ENCODE data around the gene SERPINA1.
A peak's percentile ranks its signal among the peaks of the same experiment; 100 is the strongest.
"Not testable (repeated sequence)": the region's sequence is repeated elsewhere in the genome, so short reads cannot be mapped to it uniquely, and the experiment has no call there.

SERPINA1 gene

GRCh38 chr14:94388384-94389103 is at the start of gene SERPINA1:
TSS of gene SERPINA1 (minus strand) at chr14:94388602. CDS start at chr14:94383237, 5,365 bp downstream.
- DNase-seq (ENCODE audit: low spot score) (peak; percentile 77), FAIRE-seq (peak; percentile 53)

DNA sequence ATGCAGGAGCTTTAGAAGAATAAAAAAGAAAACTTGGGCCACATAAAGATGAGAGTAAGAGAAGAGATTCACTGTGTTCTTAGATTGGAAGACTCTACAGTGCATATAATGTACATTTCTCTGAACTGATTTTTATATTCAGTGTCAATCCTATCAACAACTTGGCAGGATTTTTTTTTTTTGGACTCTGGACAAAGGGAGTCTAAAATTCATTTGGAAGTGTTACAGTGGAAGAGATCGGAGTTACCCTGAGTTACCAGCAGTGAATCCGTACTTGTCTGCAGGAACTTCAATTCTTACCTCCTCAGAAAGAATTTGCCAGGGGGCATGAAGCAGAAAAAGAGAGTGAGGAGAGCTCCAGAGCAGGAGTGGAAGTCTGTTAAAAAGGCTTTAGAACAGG is 40.2 kb upstream of the SERPINA1 start:
- FAIRE-seq, result no peak
- no peak for DNase-seq (ENCODE audit: low spot score)

- no peak for FAIRE-seq
- no peak for DNase-seq (ENCODE audit: low spot score)
Observed at GRCh38 chr14:94427016-94427613, 38.7 kb upstream of the SERPINA1 start.

DNA sequence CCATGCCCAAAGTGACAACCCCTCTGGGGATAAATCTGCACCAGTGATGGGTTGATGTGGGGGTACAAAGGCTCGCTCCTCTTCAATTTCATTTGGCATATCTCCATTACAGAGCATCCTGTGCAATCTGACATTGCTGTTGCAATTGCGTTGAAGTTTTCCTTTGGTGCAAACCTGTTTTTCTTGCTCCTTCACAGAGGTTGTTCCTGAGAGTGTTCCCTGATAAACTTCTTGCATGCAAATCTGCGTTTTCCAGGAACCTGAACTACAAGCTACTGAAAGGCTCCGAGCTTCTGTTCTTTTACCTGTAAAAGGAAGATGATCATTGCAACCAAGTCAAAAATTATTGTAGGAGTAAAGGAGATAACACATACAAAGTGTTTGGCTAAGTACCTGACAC is 38.1 kb upstream of the SERPINA1 start:
- DNase-seq (ENCODE audit: low spot score), result no peak
- FAIRE-seq, result no peak

GRCh38 chr14:94424371-94424770 is 36.0 kb upstream of the SERPINA1 start:
- no peak for FAIRE-seq

GRCh38 chr14:94423453-94424056 is 35.2 kb upstream of the SERPINA1 start:
- DNase-seq (ENCODE audit: low spot score), result peak; percentile 6
- FAIRE-seq, result no peak

More at GRCh38 chr14:94424371-94424770, 36.0 kb upstream of the SERPINA1 start:
- no peak for DNase-seq (ENCODE audit: low spot score)

DNA sequence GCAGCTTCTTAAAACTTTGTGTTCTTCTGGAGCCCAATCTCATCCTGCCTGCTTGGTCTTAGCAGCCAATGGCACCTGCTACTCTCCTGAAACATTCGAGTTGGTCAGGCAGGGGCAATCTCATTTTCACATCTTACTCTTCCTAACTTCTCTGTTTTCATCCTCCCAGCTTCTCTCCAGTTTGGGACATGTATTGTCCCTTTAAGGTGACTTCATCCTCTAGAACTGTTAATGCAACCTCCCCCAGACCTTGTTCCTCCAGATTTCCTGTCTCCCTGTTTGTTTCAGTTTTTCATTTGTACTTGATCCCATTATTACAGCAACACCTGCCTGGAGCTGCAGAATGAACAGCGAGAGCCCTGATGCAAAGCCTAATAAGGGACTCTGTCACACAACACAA is 32.9 kb upstream of the SERPINA1 start:
- no peak for FAIRE-seq
- DNase-seq (ENCODE audit: low spot score), result no peak

- not testable (repeated sequence) for DNase-seq (ENCODE audit: low spot score); FAIRE-seq
Observed at GRCh38 chr14:94417497-94418205, 29.2 kb upstream of the SERPINA1 start.

- DNase-seq (ENCODE audit: low spot score) (no peak), FAIRE-seq (no peak)
Observed at GRCh38 chr14:94412671-94413638, 24.6 kb upstream of the SERPINA1 start.

- DNase-seq (ENCODE audit: low spot score) (no peak), FAIRE-seq (no peak)
Observed at GRCh38 chr14:94411638-94412037, 23.2 kb upstream of the SERPINA1 start.

DNA sequence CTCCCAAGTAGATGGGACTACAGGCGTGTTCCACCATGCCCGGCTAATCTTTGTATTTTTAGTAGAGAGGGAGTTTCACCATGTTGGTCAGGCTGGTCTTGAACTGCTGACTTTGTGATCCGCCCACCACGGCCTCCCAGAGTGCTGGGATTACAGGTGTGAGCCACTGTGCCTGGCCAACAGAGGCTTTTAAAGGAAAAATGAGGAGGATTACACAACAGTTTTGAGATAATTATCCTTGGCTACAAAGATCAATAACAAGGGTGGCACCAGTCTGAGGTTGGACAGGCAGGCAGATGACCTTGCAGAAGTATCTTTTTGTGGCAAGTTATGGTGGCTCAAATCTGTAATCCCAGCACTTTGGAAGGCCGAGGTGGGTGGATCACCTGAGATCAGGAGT is 21.0 kb upstream of the SERPINA1 start:
- not testable (repeated sequence) for DNase-seq (ENCODE audit: low spot score); FAIRE-seq

GRCh38 chr14:94408546-94409095 is 20.2 kb upstream of the SERPINA1 start:
- DNase-seq (ENCODE audit: low spot score), result no peak
- FAIRE-seq, result no peak

GRCh38 chr14:94407906-94408305 is 19.5 kb upstream of the SERPINA1 start:
- DNase-seq (ENCODE audit: low spot score), result no peak

DNA sequence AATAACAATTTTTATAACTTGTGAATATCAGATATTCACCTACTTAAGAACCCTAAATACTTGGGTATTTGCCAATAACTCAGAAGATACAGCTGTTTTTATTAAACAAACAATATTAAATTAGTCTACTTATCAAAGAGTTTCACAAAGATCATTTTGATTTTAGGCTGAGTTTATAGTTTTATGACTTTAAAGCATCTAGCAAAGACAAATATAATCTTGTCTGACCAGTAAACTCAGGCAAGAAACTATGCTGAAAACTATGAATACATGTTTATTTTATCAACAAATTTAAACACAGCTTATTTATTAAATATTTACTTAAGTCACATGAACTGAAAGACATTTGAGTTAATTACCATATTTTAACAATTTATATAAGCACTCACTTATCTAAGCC is 18.5 kb upstream of the SERPINA1 start:
- no peak for DNase-seq (ENCODE audit: low spot score)
- no peak for FAIRE-seq

More at GRCh38 chr14:94407906-94408305, 19.5 kb upstream of the SERPINA1 start:
- no peak for FAIRE-seq

DNA sequence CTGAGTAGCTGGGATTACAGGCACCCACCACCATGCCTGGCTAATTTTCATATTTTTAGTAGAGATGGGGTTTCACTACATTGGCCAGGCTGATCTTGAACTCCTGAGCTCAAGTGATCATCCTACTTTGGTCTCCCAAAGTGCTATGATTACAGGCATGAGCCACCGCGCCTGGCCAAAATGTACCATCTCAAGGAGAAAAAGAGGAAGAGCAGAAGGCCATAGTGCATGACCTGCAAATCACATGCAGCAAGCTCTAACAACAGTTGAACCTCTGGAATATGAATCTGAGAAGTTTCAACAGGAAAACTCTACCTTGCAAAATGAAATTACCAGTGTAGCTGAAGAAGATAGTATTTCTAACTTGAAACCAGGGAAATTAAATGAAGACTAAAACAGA is 17.1 kb upstream of the SERPINA1 start:
- FAIRE-seq (no peak), DNase-seq (ENCODE audit: low spot score) (no peak)

GRCh38 chr14:94404561-94404960 is 16.2 kb upstream of the SERPINA1 start:
- FAIRE-seq, result no peak
- DNase-seq (ENCODE audit: low spot score), result no peak

DNA sequence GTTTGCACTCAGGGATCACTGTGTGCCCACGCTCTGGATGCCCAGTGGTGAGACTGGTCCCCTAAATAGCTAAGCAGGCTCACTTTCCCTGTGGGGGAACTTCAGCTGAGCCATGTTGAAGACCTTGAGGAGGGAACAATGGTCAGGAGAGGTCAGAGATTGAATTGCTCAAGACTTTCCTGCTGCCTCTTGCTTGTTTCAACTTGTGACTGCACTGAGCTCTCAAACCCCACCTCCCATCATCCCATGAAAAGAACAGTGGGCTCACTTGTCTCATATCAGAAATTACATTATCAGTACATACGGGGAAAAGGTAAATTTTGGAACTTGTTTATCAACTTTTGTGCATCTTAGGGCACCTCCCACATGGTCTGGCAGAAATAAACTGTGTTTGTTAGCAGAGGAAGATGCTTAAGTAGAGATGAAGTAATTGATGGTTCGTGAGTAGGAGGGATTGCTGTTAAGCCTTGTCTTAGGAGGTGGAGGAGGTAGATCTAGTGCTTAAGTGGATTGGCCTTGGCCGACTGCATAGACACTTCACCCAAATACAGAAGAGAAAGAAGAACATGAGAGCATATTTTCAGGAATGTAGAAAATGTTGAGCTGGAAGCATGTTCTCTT is 15.0 kb upstream of the SERPINA1 start:
- FAIRE-seq (no peak), DNase-seq (ENCODE audit: low spot score) (no peak)

DNA sequence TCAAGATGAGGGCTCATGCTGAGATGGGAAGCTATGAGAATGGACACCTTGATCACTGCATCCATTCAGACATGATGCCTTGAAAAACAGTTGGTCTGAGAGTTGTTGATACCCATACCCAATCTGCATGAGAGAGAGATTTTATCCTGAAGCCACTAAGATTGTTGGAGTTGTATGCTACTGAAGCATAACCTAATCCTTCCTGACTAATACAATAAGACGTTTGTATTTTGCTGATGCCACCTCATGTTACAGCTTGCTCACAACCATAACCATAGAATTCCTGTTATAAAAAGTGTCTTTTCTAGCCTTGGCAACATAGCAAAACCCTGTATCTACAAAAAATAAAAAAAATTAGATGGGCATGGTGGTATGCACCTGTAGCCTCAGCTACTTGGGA is 12.7 kb upstream of the SERPINA1 start:
- FAIRE-seq (no peak), DNase-seq (ENCODE audit: low spot score) (peak; percentile 44)

DNA sequence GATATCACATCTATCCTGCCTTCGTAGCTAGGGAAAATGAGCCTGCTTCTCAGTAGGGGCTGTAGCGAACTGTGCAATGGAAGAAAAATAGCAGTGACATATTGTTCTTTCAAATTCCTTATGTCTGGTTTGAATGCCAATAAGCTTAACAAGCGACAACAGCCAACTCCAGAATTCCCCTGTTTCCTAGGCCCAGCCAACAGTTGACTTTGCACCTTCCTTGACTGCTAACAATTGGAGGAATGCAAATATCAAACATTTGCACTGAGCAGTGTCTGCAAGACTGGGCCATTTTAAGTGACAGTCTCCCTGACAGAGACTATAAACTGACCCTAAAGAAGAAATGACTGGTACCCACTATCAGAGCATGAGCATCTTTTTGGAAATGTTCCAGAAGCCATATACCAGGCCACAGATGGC is 12.0 kb upstream of the SERPINA1 start:
- DNase-seq (ENCODE audit: low spot score) (no peak), FAIRE-seq (no peak)

GRCh38 chr14:94398536-94398935 is 10.1 kb upstream of the SERPINA1 start:
- no peak for DNase-seq (ENCODE audit: low spot score)
- no peak for FAIRE-seq
